HCT116 (cell line): Measurements from ENCODE around the gene NRAP.

ENCODE experiments used
- ATF3 ChIP-seq: IDR thresholded peaks from 2 replicates; pipeline ENCODE4 v1.6.1; 2012
- EZH2phosphoT487 ChIP-seq: fragments of 200-600 bp; IDR thresholded peaks from 2 replicates; pipeline ENCODE4 v1.6.1; 2018; ENCODE audit warnings: antibody characterized with exemption, borderline replicate concordance
- JUND ChIP-seq: IDR thresholded peaks from 2 replicates; pipeline ENCODE4 v1.6.1; 2012
- SP1 ChIP-seq: IDR thresholded peaks from 2 replicates; pipeline ENCODE4 v1.6.1; 2012; ENCODE audit warnings: low read depth
- YY1 ChIP-seq: IDR thresholded peaks from 2 replicates; pipeline ENCODE4 v1.6.1; 2011; ENCODE audit warnings: low read length, low read depth, moderate library complexity, mild to moderate bottlenecking; ENCODE audit not compliant: insufficient replicate concordance; ENCODE audit errors: extremely low read depth
- ZFX ChIP-seq: fragments of 450-650 bp; IDR thresholded peaks from 2 replicates; pipeline ENCODE4 v1.6.1; 2017
- TF ChIP-seq, protein P1 (sequence below), 3 experiments: fragments of 200-600 bp in 1 of 3; sonication (generic) in 1 of 3; IDR thresholded peaks in 2 of 3; conservative IDR thresholded peaks in 1 of 3; 2 replicates each; pipeline ENCODE4 v1.5.1; 2012 to 2017; ENCODE audit warnings: low read depth in 2 of 3, low read length in 2 of 3, antibody characterized with exemption in 1 of 3, borderline replicate concordance in 1 of 3, control low read depth in 1 of 3, mild to moderate bottlenecking in 1 of 3, mixed read lengths in 1 of 3, mixed run types in 1 of 3, moderate library complexity in 1 of 3; ENCODE audit not compliant: insufficient read depth in 1 of 3

GRCh38 chr10:113550365-113550764 lies 113.5 kb downstream of the NRAP start:
- TF ChIP-seq, protein P1, sequence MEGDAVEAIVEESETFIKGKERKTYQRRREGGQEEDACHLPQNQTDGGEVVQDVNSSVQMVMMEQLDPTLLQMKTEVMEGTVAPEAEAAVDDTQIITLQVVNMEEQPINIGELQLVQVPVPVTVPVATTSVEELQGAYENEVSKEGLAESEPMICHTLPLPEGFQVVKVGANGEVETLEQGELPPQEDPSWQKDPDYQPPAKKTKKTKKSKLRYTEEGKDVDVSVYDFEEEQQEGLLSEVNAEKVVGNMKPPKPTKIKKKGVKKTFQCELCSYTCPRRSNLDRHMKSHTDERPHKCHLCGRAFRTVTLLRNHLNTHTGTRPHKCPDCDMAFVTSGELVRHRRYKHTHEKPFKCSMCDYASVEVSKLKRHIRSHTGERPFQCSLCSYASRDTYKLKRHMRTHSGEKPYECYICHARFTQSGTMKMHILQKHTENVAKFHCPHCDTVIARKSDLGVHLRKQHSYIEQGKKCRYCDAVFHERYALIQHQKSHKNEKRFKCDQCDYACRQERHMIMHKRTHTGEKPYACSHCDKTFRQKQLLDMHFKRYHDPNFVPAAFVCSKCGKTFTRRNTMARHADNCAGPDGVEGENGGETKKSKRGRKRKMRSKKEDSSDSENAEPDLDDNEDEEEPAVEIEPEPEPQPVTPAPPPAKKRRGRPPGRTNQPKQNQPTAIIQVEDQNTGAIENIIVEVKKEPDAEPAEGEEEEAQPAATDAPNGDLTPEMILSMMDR (IDR thresholded peaks at IDR 0.05 in 2 of 3, conservative IDR thresholded peaks at IDR 0.05 in 1 of 3; ENCODE audit: borderline replicate concordance in 1 of 3, insufficient read depth in 1 of 3, low read depth in 2 of 3, low read length in 2 of 3) = no peak
- TF ChIP-seq YY1 (no peak), EZH2phosphoT487 (no peak), ATF3 (no peak), ZFX (no peak), SP1 (no peak), JUND (no peak)
